ENCODE measurements around the gene PEDS1. TPM values are rescaled to one million over a fixed set of nuclear protein-coding genes. Genes with fewer than 3 reads are reported as not detected.
"Not testable (repeated sequence)": the region's sequence is repeated elsewhere in the genome, so short reads cannot be mapped to it uniquely, and the experiment has no call there.

The PEDS1 gene
- total RNA-seq: 10 to 100 TPM; 19.1 to 27.4 (median 22.6) TPM
- 10 to 100 TPM; 13.8 to 24.2 (median 14.3) TPM for polyA plus RNA-seq

DNA sequence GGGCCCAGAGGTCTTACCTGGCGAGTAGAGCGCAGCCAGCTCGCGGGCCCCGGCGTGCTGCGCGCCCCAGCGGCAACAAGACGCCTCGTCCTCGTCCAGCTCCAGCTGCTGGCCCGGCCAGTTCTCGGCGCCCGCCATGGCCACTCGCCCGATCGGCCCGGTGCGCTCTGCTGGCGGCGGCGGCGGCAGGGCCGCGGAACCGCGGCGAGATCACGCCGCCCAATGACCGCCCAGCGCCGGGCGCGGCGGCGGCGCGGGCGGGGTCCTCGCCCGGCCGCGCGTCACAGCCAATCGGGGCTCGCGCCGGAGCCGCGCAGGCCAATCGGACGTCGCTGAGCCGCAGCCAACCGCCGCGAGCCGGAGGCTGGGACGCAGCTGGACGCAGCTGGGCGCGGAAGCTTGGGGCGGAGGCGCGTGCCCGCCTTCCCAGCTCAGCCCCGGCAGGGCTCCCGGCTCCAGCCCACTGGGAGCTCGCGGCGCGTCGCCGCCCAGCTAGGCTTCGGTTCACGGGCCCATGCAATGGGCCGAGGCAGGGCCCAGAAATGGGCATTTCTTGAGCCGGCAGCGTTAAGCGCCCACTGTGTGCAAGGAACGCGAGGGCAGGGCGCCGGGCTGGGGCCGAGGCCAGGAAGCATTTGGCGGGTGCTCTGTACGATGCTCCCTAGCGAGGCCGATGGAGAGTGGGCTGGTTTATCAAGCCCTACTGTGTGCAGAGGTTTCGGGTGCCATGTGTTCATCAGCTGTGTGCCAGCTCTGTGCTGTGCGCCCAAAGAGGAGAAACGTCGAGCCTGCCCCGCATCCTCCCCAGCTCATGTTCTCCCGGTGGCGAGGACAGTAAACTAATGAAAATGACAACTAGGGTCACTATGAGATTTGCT lies at the start of gene PEDS1:
TSS of gene PEDS1 (minus strand) at position 224 of the 878 bp plus-strand sequence. CDS start at position 138, 86 bp downstream.
- TF ChIP-seq, protein P1, sequence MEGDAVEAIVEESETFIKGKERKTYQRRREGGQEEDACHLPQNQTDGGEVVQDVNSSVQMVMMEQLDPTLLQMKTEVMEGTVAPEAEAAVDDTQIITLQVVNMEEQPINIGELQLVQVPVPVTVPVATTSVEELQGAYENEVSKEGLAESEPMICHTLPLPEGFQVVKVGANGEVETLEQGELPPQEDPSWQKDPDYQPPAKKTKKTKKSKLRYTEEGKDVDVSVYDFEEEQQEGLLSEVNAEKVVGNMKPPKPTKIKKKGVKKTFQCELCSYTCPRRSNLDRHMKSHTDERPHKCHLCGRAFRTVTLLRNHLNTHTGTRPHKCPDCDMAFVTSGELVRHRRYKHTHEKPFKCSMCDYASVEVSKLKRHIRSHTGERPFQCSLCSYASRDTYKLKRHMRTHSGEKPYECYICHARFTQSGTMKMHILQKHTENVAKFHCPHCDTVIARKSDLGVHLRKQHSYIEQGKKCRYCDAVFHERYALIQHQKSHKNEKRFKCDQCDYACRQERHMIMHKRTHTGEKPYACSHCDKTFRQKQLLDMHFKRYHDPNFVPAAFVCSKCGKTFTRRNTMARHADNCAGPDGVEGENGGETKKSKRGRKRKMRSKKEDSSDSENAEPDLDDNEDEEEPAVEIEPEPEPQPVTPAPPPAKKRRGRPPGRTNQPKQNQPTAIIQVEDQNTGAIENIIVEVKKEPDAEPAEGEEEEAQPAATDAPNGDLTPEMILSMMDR (IDR thresholded peaks at IDR 0.05): no peak
- TF ChIP-seq POLR2AphosphoS5 (IDR thresholded peaks at IDR 0.05) (peak; percentile 86 to 94 (median 91)), EP300 (IDR thresholded peaks at IDR 0.05) (no peak), POLR2A (IDR thresholded peaks at IDR 0.05) (peak; percentile 71 to 84)
- H3K4me3 ChIP-seq: peak within 1 kb of the TSS; percentile 59 to 90 (median 76)
- H3K4me1 ChIP-seq: peaks cover 0 to 53% (median 47%) of the 10 kb centered on the region in 4 donors
- peak within 1 kb of the TSS; percentile 88 to 95 (median 91) for H3K27ac ChIP-seq
- 1 to 3% methylated on average over 99 of the region's 99 CpGs for WGBS, 2 donors
- no peaks in the 10 kb centered on the region for H3K9me3 ChIP-seq
- peaks cover 0 to 2% (median 0%) of the 10 kb centered on the region in 4 donors for H3K36me3 ChIP-seq
- H3K27me3 ChIP-seq: no peaks in the 10 kb centered on the region
- DNase-seq: peak; percentile 96
- intact Hi-C loops (cut with DNase I): no loop called here

- WGBS, 2 donors: 75 to 93% methylated on average over 5 of the region's 5 CpGs
- no peak for DNase-seq
- intact Hi-C loops (cut with DNase I): no loop called here
- Histone ChIP-seq H3K27ac (no peak overlapping the region), H3K9me3 (peaks cover 0 to 4% (median 0%) of the 10 kb centered on the region in 4 donors), H3K4me1 (no peaks in the 10 kb centered on the region), H3K27me3 (no peaks in the 10 kb centered on the region), H3K36me3 (no peaks in the 10 kb centered on the region), H3K4me3 (no peak overlapping the region)
- no peak for TF ChIP-seq POLR2A (IDR thresholded peaks at IDR 0.05)
- TF ChIP-seq, protein P1 (IDR thresholded peaks at IDR 0.05): no peak
- no peak for TF ChIP-seq POLR2AphosphoS5 (IDR thresholded peaks at IDR 0.05)
- no peak for TF ChIP-seq EP300 (IDR thresholded peaks at IDR 0.05)
Observed at GRCh38 chr20:50202677-50203076, 49.2 kb upstream of the PEDS1 start.

- H3K27me3 ChIP-seq; H3K36me3 ChIP-seq; H3K4me3 ChIP-seq; H3K4me1 ChIP-seq; H3K27ac ChIP-seq; intact Hi-C loops (cut with DNase I); H3K9me3 ChIP-seq: not testable (repeated sequence)
- DNase-seq: peak; percentile 62
- 95 to 96% methylated on average over 7 of the region's 7 CpGs for WGBS, 2 donors
Observed at GRCh38 chr20:50201710-50202109, 48.2 kb upstream of the PEDS1 start.

GRCh38 chr20:50200482-50201104 lies 47.1 kb upstream of the PEDS1 start:
- WGBS, 2 donors: 54 to 84% methylated on average over 6 of the region's 6 CpGs
- intact Hi-C loops (cut with DNase I): no loop called here
- Histone ChIP-seq H3K4me3 (no peak overlapping the region), H3K27me3 (no peaks in the 10 kb centered on the region), H3K9me3 (peaks cover 0 to 4% (median 0%) of the 10 kb centered on the region in 4 donors), H3K4me1 (no peaks in the 10 kb centered on the region), H3K27ac (no peak overlapping the region), H3K36me3 (no peaks in the 10 kb centered on the region)
- TF ChIP-seq POLR2A (IDR thresholded peaks at IDR 0.05): no peak
- TF ChIP-seq, protein P1 (IDR thresholded peaks at IDR 0.05): no peak
- no peak for TF ChIP-seq POLR2AphosphoS5 (IDR thresholded peaks at IDR 0.05)
- no peak for TF ChIP-seq EP300 (IDR thresholded peaks at IDR 0.05)
- peak; percentile 70 for DNase-seq

- H3K27me3 ChIP-seq: no peaks in the 10 kb centered on the region
Observed at GRCh38 chr20:50199703-50200102, 46.2 kb upstream of the PEDS1 start.

More at GRCh38 chr20:50199703-50200102, 46.2 kb upstream of the PEDS1 start:
- intact Hi-C loops (cut with DNase I): no loop called here
- TF ChIP-seq, protein P1 (IDR thresholded peaks at IDR 0.05): no peak
- no peak for TF ChIP-seq EP300 (IDR thresholded peaks at IDR 0.05)
- no peak for TF ChIP-seq POLR2AphosphoS5 (IDR thresholded peaks at IDR 0.05)
- no peak for TF ChIP-seq POLR2A (IDR thresholded peaks at IDR 0.05)
- no peak for DNase-seq
- Histone ChIP-seq H3K9me3 (peaks cover 0 to 4% (median 0%) of the 10 kb centered on the region in 4 donors), H3K4me1 (peaks cover 0 to 6% (median 5%) of the 10 kb centered on the region in 4 donors), H3K36me3 (peaks cover 0 to under 1% (median 0%) of the 10 kb centered on the region in 4 donors), H3K27ac (no peak overlapping the region), H3K4me3 (no peak overlapping the region)
- WGBS, 2 donors: 85 to 86% methylated on average over 4 of the region's 4 CpGs
